ENCODE measurements around the gene CITED2. TPM values are rescaled to one million over a fixed set of nuclear protein-coding genes. Genes with fewer than 3 reads are reported as not detected.

CITED2 gene
- polyA plus RNA-seq, 1 experiment = 117 TPM

GRCh38 chr6:139394027-139394649 is 19.7 kb upstream of the CITED2 start:
- ChIA-PET CTCF (no interaction called here), POLR2A (no interaction called here)
- no peak for DNase-seq (ENCODE audit: low read depth, low spot score)
- no peak overlapping the region for H3K4me3 ChIP-seq (ENCODE audit: low read depth, low read length)
- TF ChIP-seq, protein P1, sequence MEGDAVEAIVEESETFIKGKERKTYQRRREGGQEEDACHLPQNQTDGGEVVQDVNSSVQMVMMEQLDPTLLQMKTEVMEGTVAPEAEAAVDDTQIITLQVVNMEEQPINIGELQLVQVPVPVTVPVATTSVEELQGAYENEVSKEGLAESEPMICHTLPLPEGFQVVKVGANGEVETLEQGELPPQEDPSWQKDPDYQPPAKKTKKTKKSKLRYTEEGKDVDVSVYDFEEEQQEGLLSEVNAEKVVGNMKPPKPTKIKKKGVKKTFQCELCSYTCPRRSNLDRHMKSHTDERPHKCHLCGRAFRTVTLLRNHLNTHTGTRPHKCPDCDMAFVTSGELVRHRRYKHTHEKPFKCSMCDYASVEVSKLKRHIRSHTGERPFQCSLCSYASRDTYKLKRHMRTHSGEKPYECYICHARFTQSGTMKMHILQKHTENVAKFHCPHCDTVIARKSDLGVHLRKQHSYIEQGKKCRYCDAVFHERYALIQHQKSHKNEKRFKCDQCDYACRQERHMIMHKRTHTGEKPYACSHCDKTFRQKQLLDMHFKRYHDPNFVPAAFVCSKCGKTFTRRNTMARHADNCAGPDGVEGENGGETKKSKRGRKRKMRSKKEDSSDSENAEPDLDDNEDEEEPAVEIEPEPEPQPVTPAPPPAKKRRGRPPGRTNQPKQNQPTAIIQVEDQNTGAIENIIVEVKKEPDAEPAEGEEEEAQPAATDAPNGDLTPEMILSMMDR (IDR thresholded peaks at IDR 0.05; ENCODE audit: low read depth, low read length) = no peak
- H3K27ac ChIP-seq (ENCODE audit: low read depth, low read length) = no peak overlapping the region
- H3K9me3 ChIP-seq (ENCODE audit: control insufficient read depth, insufficient read depth, low read length) = no peaks in the 10 kb centered on the region
- H3K27me3 ChIP-seq (ENCODE audit: control insufficient read depth, insufficient read depth, low read length) = no peaks in the 10 kb centered on the region

- TF ChIP-seq, protein P1 (IDR thresholded peaks at IDR 0.05; ENCODE audit: low read depth, low read length) = no peak
- no peak for DNase-seq (ENCODE audit: low read depth, low spot score)
These were observed 18.3 kb upstream of the CITED2 start for GRCh38 chr6:139392794-139393193.

DNA sequence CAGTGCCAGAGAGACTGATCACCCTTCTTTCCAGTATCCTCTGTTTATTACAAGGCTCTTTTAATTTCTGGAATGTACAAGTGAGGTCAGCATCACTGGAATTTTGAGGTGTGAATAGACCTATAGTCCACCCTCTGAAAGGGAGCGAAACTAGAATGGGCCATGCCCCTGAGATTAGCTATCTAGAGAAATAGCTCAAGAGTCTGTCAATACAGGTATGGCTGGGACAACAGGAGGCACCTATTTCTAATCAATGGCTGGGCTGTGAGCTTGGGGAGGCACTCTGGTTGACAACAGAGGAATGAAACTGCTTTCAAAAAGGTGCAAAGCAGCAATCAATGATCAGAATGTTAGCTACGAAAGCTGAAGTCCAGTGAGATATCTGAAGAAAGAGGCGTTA is 17.3 kb upstream of the CITED2 start:
- TF ChIP-seq, protein P1 (IDR thresholded peaks at IDR 0.05; ENCODE audit: low read depth, low read length) = no peak
- ChIA-PET CTCF (no interaction called here), POLR2A (no interaction called here)
- DNase-seq (ENCODE audit: low read depth, low spot score) = no peak
- no peak overlapping the region for H3K4me3 ChIP-seq (ENCODE audit: low read depth, low read length)
- no peaks in the 10 kb centered on the region for H3K9me3 ChIP-seq (ENCODE audit: control insufficient read depth, insufficient read depth, low read length)
- H3K27me3 ChIP-seq (ENCODE audit: control insufficient read depth, insufficient read depth, low read length) = no peaks in the 10 kb centered on the region
- H3K27ac ChIP-seq (ENCODE audit: low read depth, low read length) = no peak overlapping the region

More at GRCh38 chr6:139392794-139393193, 18.3 kb upstream of the CITED2 start:
- CTCF ChIA-PET = no interaction called here
- H3K27me3 ChIP-seq (ENCODE audit: control insufficient read depth, insufficient read depth, low read length) = no peaks in the 10 kb centered on the region
- POLR2A ChIA-PET = interaction anchor here (1.1 kb wide), 1 partner anchor 18 kb away, joined by 4 read pairs; the partner anchor contains the start of gene CITED2
- H3K4me3 ChIP-seq (ENCODE audit: low read depth, low read length) = no peak overlapping the region
- H3K9me3 ChIP-seq (ENCODE audit: control insufficient read depth, insufficient read depth, low read length) = no peaks in the 10 kb centered on the region
- H3K27ac ChIP-seq (ENCODE audit: low read depth, low read length) = no peak overlapping the region

- no peaks in the 10 kb centered on the region for H3K27me3 ChIP-seq (ENCODE audit: control insufficient read depth, insufficient read depth, low read length)
- TF ChIP-seq, protein P1 (IDR thresholded peaks at IDR 0.05; ENCODE audit: low read depth, low read length) = no peak
- POLR2A ChIA-PET = no interaction called here
- DNase-seq (ENCODE audit: low read depth, low spot score) = no peak
- H3K9me3 ChIP-seq (ENCODE audit: control insufficient read depth, insufficient read depth, low read length) = no peaks in the 10 kb centered on the region
- H3K4me3 ChIP-seq (ENCODE audit: low read depth, low read length) = no peak overlapping the region
- H3K27ac ChIP-seq (ENCODE audit: low read depth, low read length) = no peak overlapping the region
- CTCF ChIA-PET = no interaction called here
These were observed 16.0 kb upstream of the CITED2 start for GRCh38 chr6:139390447-139390846.

GRCh38 chr6:139388384-139388783 is 13.9 kb upstream of the CITED2 start:
- ChIA-PET CTCF (no interaction called here), POLR2A (interaction anchor here (0.6 kb wide), 1 partner anchor 375 kb away, joined by 4 read pairs; no protein-coding TSS in a partner anchor)
- Histone ChIP-seq H3K27ac (ENCODE audit: low read depth, low read length) (no peak overlapping the region), H3K27me3 (ENCODE audit: control insufficient read depth, insufficient read depth, low read length) (no peaks in the 10 kb centered on the region), H3K9me3 (ENCODE audit: control insufficient read depth, insufficient read depth, low read length) (no peaks in the 10 kb centered on the region), H3K4me3 (ENCODE audit: low read depth, low read length) (no peak overlapping the region)
- no peak for DNase-seq (ENCODE audit: low read depth, low spot score)
- TF ChIP-seq, protein P1 (IDR thresholded peaks at IDR 0.05; ENCODE audit: low read depth, low read length) = no peak

Measured in AG04450 (cell line).